DOHH2 (cell line): ENCODE results near the gene DPP7.

Source experiments
- H3F3A ChIP-seq: fragments of 200-600 bp; sonication (generic), shearing (Covaris generic); 2 replicates; pipeline ENCODE4 v1.6.0; 2016; ENCODE audit warnings: antibody characterized with exemption, mild to moderate bottlenecking; ENCODE audit not compliant: control insufficient read depth, insufficient read depth
- H3K27ac ChIP-seq: fragments of 200-600 bp; sonication (generic); 2 replicates; pipeline ENCODE4 v1.5.1; 2014; ENCODE audit warnings: low read depth, mild to moderate bottlenecking, low read length, moderate library complexity
- H3K27me3 ChIP-seq: fragments of 200-600 bp; sonication (generic); 2 replicates; pipeline ENCODE4 v1.6.1; 2014; ENCODE audit warnings: mild to moderate bottlenecking, low read length, mixed read lengths; ENCODE audit not compliant: control insufficient read depth
- H3K36me3 ChIP-seq: fragments of 200-600 bp; sonication (generic); 2 replicates; pipeline ENCODE4 v1.6.1; 2014; ENCODE audit warnings: mild to moderate bottlenecking, low read length, moderate library complexity, mixed read lengths; ENCODE audit not compliant: control insufficient read depth
- H3K4me1 ChIP-seq: fragments of 200-600 bp; sonication (generic); 2 replicates; pipeline ENCODE4 v1.6.1; 2014; ENCODE audit warnings: mild to moderate bottlenecking, low read length, mixed read lengths; ENCODE audit not compliant: control insufficient read depth
- H3K4me2 ChIP-seq: fragments of 200-600 bp; sonication (generic); 2 replicates; pipeline ENCODE4 v1.6.0; 2014; ENCODE audit warnings: mild to moderate bottlenecking, low read length, moderate library complexity
- H3K4me3 ChIP-seq: fragments of 200-600 bp; sonication (generic); 2 replicates; pipeline ENCODE4 v1.5.1; 2014; ENCODE audit warnings: mild to moderate bottlenecking, low read length, mixed read lengths
- H3K79me2 ChIP-seq: fragments of 200-600 bp; sonication (generic); 2 replicates; pipeline ENCODE4 v1.6.1; 2014; ENCODE audit warnings: mild to moderate bottlenecking, low read length, mixed read lengths; ENCODE audit not compliant: control insufficient read depth
- H3K9me2 ChIP-seq: fragments of 200-600 bp; sonication (generic); replicated peaks from 2 replicates; pipeline ENCODE4 v1.6.1; 2014; ENCODE audit warnings: mild to moderate bottlenecking, low read length, mixed read lengths; ENCODE audit not compliant: control insufficient read depth
- H3K9me3 ChIP-seq: fragments of 200-600 bp; sonication (generic); 2 replicates; pipeline ENCODE4 v1.6.1; 2014; ENCODE audit warnings: antibody characterized with exemption, low read length, mixed read lengths; ENCODE audit not compliant: control insufficient read depth, insufficient read depth
- H4K20me1 ChIP-seq: fragments of 200-600 bp; sonication (generic); 2 replicates; pipeline ENCODE4 v1.6.0; 2014; ENCODE audit warnings: low read depth, mild to moderate bottlenecking, antibody characterized with exemption, low read length, moderate library complexity; ENCODE audit not compliant: control insufficient read depth, insufficient read depth
- CTCF ChIP-seq: fragments of 200-600 bp; sonication (generic); IDR thresholded peaks from one replicate; pipeline ENCODE4 v1.5.1; 2014; ENCODE audit warnings: antibody characterized with exemption, mild to moderate bottlenecking, low read depth, low read length; ENCODE audit not compliant: poor library complexity, severe bottlenecking
- EZH2phosphoT487 ChIP-seq: fragments of 200-600 bp; sonication (generic); IDR thresholded peaks from 2 replicates; pipeline ENCODE4 v1.6.1; 2017; ENCODE audit warnings: borderline replicate concordance, mild to moderate bottlenecking, antibody characterized with exemption, low read length, moderate library complexity, mixed read lengths

DPP7 gene

GRCh38 chr9:137110147-137110910 lies 4.2 kb downstream of the DPP7 start:
- Histone ChIP-seq H3K27ac (no peak overlapping the region), H4K20me1 (no peaks in the 10 kb centered on the region), H3K4me2 (no peak overlapping the region), H3K9me3 (no peaks in the 10 kb centered on the region), H3K4me3 (no peak overlapping the region), H3K79me2 (peaks cover 26% of the 10 kb centered on the region), H3F3A (no peaks in the 10 kb centered on the region), H3K9me2 (no peaks in the 10 kb centered on the region), H3K27me3 (no peaks in the 10 kb centered on the region), H3K4me1 (peaks cover 16% of the 10 kb centered on the region), H3K36me3 (peaks cover 71% of the 10 kb centered on the region)
- TF ChIP-seq EZH2phosphoT487 (no peak), CTCF (no peak)

DNA sequence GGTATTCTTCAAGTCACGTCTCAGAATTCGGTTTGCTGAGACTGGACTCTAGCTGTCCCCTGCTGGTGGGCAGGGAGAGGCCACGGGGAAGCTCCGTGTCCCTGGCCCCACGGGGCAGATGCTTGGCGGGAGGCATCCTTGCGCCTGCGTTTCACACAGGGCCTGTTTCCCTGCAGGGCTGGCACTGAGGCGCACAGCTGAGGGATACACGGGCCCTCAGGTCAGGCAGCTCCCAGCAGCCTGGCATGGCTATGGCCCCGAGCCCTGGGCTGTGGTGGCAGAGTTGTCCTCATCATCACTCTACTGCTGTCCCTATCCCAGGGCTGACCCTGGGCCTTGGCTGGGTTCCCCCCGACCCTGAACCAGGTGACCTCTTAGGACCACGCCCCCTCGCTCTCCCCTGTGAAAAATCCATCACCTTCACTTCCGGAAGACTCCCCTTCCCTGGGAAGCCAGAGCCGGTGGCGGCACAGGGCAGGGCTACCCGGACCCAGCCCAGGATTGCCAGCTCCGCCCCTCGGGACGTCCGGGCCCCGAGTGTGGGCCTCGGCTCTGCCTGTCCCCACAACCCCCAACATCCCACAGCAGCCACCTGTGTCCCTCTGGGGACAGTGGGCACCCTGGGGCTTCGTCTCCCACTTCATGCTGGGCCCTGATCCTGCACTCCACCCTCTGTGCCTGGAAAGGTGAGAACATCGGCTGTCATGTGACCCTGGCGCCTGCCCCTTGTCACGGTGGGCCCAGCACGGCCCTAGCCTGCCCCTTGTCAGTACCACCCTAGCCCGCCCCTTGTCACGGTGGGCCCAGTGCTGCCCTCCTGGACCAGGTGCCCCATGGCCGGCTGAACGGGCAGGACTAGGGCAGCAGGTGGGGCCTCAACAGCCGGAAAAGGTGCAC lies 5.0 kb downstream of the DPP7 start:
- no peaks in the 10 kb centered on the region for H3F3A ChIP-seq
- no peak overlapping the region for H3K4me2 ChIP-seq
- peaks cover 75% of the 10 kb centered on the region for H3K36me3 ChIP-seq
- H3K4me3 ChIP-seq: no peak overlapping the region
- H3K79me2 ChIP-seq: peaks cover 19% of the 10 kb centered on the region
- no peak for TF ChIP-seq EZH2phosphoT487
- TF ChIP-seq CTCF: no peak
- H3K9me3 ChIP-seq: no peaks in the 10 kb centered on the region
- no peaks in the 10 kb centered on the region for H3K9me2 ChIP-seq
- H3K27me3 ChIP-seq: no peaks in the 10 kb centered on the region
- no peak overlapping the region for H3K27ac ChIP-seq
- H4K20me1 ChIP-seq: no peaks in the 10 kb centered on the region
- peaks cover 9% of the 10 kb centered on the region for H3K4me1 ChIP-seq

- TF ChIP-seq CTCF (no peak), EZH2phosphoT487 (no peak)
- H3K27me3 ChIP-seq: no peaks in the 10 kb centered on the region
- peaks cover 9% of the 10 kb centered on the region for H3K4me1 ChIP-seq
- no peaks in the 10 kb centered on the region for H4K20me1 ChIP-seq
- H3K9me2 ChIP-seq: no peaks in the 10 kb centered on the region
- peaks cover 81% of the 10 kb centered on the region for H3K36me3 ChIP-seq
- peaks cover 2% of the 10 kb centered on the region; the same call in 1 of the 2 replicates for H3K9me3 ChIP-seq
- peaks cover 14% of the 10 kb centered on the region for H3K79me2 ChIP-seq
- H3F3A ChIP-seq: peaks cover 2% of the 10 kb centered on the region; the same call in 1 of the 2 replicates
- no peak overlapping the region for H3K27ac ChIP-seq
- no peak overlapping the region for H3K4me2 ChIP-seq
- H3K4me3 ChIP-seq: no peak overlapping the region
These were observed 5.8 kb downstream of the DPP7 start for GRCh38 chr9:137108608-137109249.
